Type B pancreatic cell (in vitro differentiated cells): ENCODE measurements around the gene KLF17. TPM values are rescaled to one million over a fixed set of nuclear protein-coding genes. Genes with fewer than 3 reads are reported as not detected.

Experiments used
- DNase-seq: peaks from one replicate; pipeline ENCODE4 v3.0.0; 2021; ENCODE audit warnings: mixed read lengths; ENCODE audit not compliant: unreplicated experiment; ENCODE audit errors: extremely low spot score
- H3K27ac Mint-ChIP-seq: 2 replicates; pipeline ENCODE4 v1.8.0; 2021; ENCODE audit warnings: mild to moderate bottlenecking, mixed read lengths
- H3K27me3 Mint-ChIP-seq: 2 replicates; pipeline ENCODE4 v1.8.0; 2021; ENCODE audit warnings: mixed read lengths
- H3K36me3 Mint-ChIP-seq: 2 replicates; pipeline ENCODE4 v1.8.0; 2021; ENCODE audit warnings: mixed read lengths
- H3K4me1 Mint-ChIP-seq: one replicate; pipeline ENCODE4 v1.8.0; 2021; ENCODE audit warnings: mixed read lengths; ENCODE audit not compliant: unreplicated experiment
- H3K4me3 Mint-ChIP-seq: 2 replicates; pipeline ENCODE4 v1.8.0; 2021; ENCODE audit warnings: mild to moderate bottlenecking, mixed read lengths
- H3K9me3 Mint-ChIP-seq: 2 replicates; pipeline ENCODE4 v1.8.0; 2021; ENCODE audit warnings: mixed read lengths
- total RNA-seq: library from RNA; stranded (reverse); gene quantifications from 2 replicates; pipeline ENCODE4 v1.2.1, GENCODE V29; 2021; ENCODE audit warnings: low replicate concordance
- TF ChIP-seq, protein P1 (sequence below): fragments of 200-600 bp; sonication (generic); conservative IDR thresholded peaks from 2 replicates; pipeline ENCODE4 v1.5.0; 2021; ENCODE audit warnings: antibody characterized with exemption, mild to moderate bottlenecking

The KLF17 gene
- total RNA-seq, 1 donor from 2014 or later, result not detected

- H3K4me1 Mint-ChIP-seq, result no peaks in the 10 kb centered on the region
- no peak overlapping the region for H3K4me3 Mint-ChIP-seq
- H3K27me3 Mint-ChIP-seq, result peaks cover 19% of the 10 kb centered on the region
- no peak overlapping the region for H3K27ac Mint-ChIP-seq
- no peaks in the 10 kb centered on the region for H3K36me3 Mint-ChIP-seq
- TF ChIP-seq, protein P1, sequence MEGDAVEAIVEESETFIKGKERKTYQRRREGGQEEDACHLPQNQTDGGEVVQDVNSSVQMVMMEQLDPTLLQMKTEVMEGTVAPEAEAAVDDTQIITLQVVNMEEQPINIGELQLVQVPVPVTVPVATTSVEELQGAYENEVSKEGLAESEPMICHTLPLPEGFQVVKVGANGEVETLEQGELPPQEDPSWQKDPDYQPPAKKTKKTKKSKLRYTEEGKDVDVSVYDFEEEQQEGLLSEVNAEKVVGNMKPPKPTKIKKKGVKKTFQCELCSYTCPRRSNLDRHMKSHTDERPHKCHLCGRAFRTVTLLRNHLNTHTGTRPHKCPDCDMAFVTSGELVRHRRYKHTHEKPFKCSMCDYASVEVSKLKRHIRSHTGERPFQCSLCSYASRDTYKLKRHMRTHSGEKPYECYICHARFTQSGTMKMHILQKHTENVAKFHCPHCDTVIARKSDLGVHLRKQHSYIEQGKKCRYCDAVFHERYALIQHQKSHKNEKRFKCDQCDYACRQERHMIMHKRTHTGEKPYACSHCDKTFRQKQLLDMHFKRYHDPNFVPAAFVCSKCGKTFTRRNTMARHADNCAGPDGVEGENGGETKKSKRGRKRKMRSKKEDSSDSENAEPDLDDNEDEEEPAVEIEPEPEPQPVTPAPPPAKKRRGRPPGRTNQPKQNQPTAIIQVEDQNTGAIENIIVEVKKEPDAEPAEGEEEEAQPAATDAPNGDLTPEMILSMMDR, result no peak
- H3K9me3 Mint-ChIP-seq, result peaks cover 16% of the 10 kb centered on the region
- no peak for DNase-seq
Observed at GRCh38 chr1:44147582-44147981, 29.0 kb downstream of the KLF17 start.

GRCh38 chr1:44151332-44151731, 32.7 kb downstream of the KLF17 start:
- TF ChIP-seq, protein P1, result no peak
- peaks cover 4% of the 10 kb centered on the region for H3K4me1 Mint-ChIP-seq
- H3K27me3 Mint-ChIP-seq, result peaks cover 19% of the 10 kb centered on the region
- H3K27ac Mint-ChIP-seq, result no peak overlapping the region
- no peak overlapping the region for H3K4me3 Mint-ChIP-seq
- no peaks in the 10 kb centered on the region for H3K9me3 Mint-ChIP-seq
- no peaks in the 10 kb centered on the region for H3K36me3 Mint-ChIP-seq
- no peak for DNase-seq

- TF ChIP-seq, protein P1, result no peak
- Mint-ChIP-seq H3K9me3 (no peaks in the 10 kb centered on the region), H3K27me3 (peaks cover 19% of the 10 kb centered on the region), H3K4me3 (no peak overlapping the region), H3K27ac (no peak overlapping the region), H3K4me1 (peaks cover 4% of the 10 kb centered on the region), H3K36me3 (no peaks in the 10 kb centered on the region)
- DNase-seq, result no peak
Observed at GRCh38 chr1:44151808-44152207, 33.2 kb downstream of the KLF17 start.

- H3K4me1 Mint-ChIP-seq, result peaks cover 4% of the 10 kb centered on the region
- H3K36me3 Mint-ChIP-seq, result no peaks in the 10 kb centered on the region
- DNase-seq, result no peak
- no peak overlapping the region for H3K4me3 Mint-ChIP-seq
- no peak overlapping the region for H3K27ac Mint-ChIP-seq
- H3K27me3 Mint-ChIP-seq, result peaks cover 19% of the 10 kb centered on the region
- TF ChIP-seq, protein P1, result no peak
- H3K9me3 Mint-ChIP-seq, result no peaks in the 10 kb centered on the region
Observed at GRCh38 chr1:44152692-44153091, 34.1 kb downstream of the KLF17 start.

DNA sequence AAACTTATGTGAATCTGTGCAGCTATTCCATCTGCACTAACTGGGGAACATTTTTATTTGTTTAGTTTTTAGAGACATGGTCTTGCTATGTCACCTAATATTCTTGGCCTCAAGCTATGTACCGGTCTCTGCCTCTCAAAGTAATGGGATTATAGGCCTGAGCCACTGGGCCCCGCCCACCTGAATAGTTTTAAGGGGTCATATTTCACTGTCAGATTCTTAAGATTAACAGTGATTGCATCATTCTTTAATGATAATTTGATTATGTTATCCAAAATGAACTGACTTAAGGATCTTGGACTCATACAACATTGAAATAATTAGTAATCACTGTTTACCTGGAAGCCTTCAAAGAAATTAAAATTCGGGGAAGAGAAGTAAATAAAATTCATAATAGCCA, 35.4 kb downstream of the KLF17 start:
- no peak overlapping the region for H3K27ac Mint-ChIP-seq
- no peak for DNase-seq
- no peak overlapping the region for H3K4me3 Mint-ChIP-seq
- TF ChIP-seq, protein P1, result no peak
- H3K9me3 Mint-ChIP-seq, result no peaks in the 10 kb centered on the region
- H3K36me3 Mint-ChIP-seq, result no peaks in the 10 kb centered on the region
- peaks cover 19% of the 10 kb centered on the region for H3K27me3 Mint-ChIP-seq
- H3K4me1 Mint-ChIP-seq, result peaks cover 4% of the 10 kb centered on the region

- H3K27me3 Mint-ChIP-seq, result no peaks in the 10 kb centered on the region
- no peaks in the 10 kb centered on the region for H3K9me3 Mint-ChIP-seq
- no peak for DNase-seq
- no peaks in the 10 kb centered on the region for H3K36me3 Mint-ChIP-seq
- TF ChIP-seq, protein P1, result no peak
- H3K4me1 Mint-ChIP-seq, result peaks cover 4% of the 10 kb centered on the region
- no peak overlapping the region for H3K27ac Mint-ChIP-seq
- no peak overlapping the region for H3K4me3 Mint-ChIP-seq
Observed at GRCh38 chr1:44157903-44158302, 39.3 kb downstream of the KLF17 start.
